HG03521 (cell line): ENCODE measurements around the gene SPOCK1.
"Not testable (repeated sequence)": the region's sequence is repeated elsewhere in the genome, so short reads cannot be mapped to it uniquely, and the experiment has no call there.

Source experiments
- ATAC-seq: cut with Tn5 transposase; IDR thresholded peaks from one replicate; pipeline ENCODE4 v1.9.1; 2021; ENCODE audit warnings: mild to moderate bottlenecking, moderate library complexity; ENCODE audit not compliant: unreplicated experiment

SPOCK1 gene

GRCh38 chr5:137398751-137399150 is 100.4 kb downstream of the SPOCK1 start:
- ATAC-seq = no peak

DNA sequence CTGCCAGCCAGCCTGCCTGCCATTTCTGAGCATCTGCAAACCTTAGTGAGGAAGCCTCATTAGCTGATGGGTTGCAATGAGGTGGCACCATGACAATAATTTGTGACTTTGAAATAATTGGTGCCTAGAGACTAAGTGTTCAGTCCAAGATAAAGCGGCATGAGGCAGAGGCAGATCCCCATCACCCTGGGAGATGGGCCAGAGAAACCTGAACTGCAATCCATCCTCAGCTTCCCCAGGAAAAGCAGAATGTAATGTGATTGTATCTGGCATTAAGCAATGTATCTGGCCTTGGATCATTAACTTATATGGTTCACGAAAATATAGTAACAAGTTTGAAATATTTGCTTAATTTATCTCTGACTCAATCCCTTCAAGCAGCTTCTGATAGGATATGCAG is 101.0 kb downstream of the SPOCK1 start:
- ATAC-seq = no peak

DNA sequence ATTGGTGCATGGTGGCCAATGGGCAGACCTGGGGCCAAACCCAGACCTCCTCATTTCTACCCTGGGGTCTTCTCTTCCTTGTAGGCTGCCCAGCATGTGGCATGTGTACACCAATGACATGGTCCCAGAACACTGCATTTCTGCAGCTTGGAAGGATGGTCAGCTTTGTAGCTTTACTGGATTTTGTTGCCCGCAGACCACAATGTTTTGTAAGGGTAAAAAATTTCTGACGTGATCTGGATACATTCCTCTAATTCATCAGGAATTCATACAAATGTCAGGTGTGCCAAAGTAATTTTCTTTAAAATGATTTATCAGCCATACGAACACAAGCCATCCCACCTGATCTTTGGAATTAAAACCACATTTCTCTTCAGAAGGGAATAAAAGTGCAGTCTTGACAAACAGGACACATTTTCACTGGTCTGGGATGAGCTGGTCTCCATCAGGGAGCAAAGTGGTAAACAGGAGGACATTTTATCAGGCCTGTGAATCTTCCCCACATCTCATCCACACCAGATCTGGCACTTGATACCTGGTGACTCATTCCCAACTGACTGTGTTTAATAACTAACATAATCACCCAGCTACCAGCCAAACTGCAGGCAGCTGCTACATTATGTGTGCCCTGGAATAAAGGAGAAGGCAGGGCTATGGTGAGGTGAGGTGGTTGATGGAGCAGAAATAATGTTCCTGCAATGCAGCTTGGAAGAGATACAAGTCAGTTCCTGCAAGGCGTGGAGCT is 103.9 kb downstream of the SPOCK1 start:
- no peak for ATAC-seq

- no peak for ATAC-seq
These were observed 104.7 kb downstream of the SPOCK1 start for GRCh38 chr5:137394380-137394779.

- ATAC-seq = no peak
These were observed 105.7 kb downstream of the SPOCK1 start for GRCh38 chr5:137393196-137393993.

- ATAC-seq = no peak
These were observed 106.9 kb downstream of the SPOCK1 start for GRCh38 chr5:137392261-137392660.

DNA sequence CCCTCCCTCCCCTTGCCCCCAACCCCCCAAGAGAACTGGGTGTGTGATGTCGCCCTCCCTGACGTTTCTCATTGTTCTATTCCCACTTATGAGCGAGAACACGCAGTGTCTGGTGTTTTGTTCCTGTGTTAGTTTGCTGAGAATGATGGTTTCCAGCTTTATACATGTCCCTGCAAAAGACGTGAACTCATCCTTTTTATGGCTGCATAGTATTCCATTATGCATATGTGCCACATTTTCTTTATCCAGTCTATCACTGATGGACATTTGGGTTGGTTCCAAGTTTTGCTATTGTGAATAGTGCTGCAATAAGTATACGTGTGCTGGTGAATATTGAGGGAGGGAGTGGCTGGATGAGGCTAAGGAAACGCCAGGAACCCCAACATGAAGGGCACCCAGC is 108.1 kb downstream of the SPOCK1 start:
- not testable (repeated sequence) for ATAC-seq

DNA sequence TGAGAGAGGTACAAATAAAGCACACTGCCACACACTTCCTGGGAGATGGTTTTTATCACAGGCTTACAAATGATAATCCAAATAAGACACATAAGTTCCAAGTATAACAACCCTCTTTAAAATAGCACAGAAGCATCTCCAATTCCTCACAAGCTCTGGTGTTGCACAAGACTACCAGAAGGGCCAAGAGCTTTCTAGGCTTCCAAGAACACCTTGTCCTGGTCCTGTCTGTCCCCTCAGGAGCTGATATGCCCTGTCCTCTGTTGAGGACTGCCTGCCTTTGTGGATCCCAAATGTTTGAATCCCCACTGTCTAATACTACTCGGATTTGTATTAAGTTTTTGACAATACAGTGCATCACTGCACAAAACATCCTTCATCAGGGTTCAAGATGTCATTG is 110.1 kb downstream of the SPOCK1 start:
- ATAC-seq = no peak

- ATAC-seq = no peak
These were observed 114.1 kb downstream of the SPOCK1 start for GRCh38 chr5:137385064-137385463.

DNA sequence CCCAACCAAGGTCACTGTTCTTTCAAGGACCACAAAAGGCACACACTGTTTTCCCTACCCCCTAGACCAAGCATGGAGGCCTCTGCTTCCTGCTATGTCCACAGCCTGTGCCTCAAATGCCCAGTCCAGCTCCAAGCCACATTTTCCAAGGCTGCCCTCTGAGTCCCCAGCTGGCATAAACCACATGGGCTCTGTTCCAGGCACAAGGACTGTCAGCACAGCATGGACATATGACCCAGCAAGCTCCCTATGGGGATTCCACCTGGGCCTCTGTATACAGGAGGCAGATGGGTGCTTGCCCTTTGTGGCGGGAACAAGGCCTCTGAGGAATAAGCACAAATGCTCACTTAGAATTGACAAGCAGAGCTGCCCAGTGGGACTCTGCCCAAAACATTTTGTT is 115.2 kb downstream of the SPOCK1 start:
- no peak for ATAC-seq

DNA sequence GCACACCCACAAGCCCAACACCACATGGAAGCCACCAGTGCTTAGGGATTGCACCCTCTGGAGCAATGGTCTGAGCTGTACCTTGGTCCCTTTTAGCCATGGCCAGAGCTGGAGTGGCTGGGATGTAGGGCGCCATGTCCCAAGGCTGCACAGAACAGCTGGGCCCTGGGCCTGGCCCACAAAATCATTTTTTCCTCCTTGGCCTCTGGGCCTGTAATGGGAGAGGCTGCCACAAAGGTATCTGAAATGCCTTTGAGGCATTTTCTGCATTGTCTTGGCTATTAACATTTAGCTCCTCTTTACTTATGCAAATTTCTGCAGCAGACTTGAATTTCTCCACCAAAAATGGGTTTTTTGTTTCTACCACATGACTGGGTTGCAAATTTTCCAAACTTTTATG is 117.6 kb downstream of the SPOCK1 start:
- ATAC-seq = no peak

DNA sequence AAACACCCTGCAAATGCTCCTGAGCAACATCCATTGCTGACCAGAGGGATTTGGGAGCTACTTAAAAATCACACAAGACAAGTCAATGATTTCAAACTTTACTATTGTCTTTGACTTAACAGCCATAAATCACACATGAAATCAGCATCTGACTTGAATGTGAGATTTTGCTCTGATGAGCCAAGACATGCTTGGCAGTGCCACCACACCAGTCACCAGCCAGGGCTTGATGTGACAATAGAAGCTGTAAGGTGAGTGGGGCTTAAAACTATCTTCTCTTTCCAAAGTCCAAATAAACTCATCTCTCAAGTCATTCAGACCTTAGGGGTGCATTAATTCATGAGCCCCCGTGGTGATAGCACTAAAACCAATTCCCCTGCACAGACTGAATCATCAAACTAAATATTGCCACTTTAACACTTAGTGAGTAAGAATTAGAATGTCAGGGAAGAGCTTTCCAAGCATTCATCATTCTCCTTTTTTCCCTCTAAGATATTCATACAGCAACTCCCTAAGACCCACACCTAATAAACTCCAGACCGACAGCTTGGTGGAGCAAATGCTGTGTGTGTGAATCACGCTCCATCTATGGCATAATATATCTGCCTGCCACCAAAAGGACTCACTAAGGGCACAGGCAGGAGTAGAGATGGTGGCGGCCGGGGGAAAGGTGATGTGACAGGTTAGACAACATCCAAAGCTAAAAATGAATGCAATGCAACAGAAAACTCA is 119.4 kb downstream of the SPOCK1 start:
- ATAC-seq = no peak

DNA sequence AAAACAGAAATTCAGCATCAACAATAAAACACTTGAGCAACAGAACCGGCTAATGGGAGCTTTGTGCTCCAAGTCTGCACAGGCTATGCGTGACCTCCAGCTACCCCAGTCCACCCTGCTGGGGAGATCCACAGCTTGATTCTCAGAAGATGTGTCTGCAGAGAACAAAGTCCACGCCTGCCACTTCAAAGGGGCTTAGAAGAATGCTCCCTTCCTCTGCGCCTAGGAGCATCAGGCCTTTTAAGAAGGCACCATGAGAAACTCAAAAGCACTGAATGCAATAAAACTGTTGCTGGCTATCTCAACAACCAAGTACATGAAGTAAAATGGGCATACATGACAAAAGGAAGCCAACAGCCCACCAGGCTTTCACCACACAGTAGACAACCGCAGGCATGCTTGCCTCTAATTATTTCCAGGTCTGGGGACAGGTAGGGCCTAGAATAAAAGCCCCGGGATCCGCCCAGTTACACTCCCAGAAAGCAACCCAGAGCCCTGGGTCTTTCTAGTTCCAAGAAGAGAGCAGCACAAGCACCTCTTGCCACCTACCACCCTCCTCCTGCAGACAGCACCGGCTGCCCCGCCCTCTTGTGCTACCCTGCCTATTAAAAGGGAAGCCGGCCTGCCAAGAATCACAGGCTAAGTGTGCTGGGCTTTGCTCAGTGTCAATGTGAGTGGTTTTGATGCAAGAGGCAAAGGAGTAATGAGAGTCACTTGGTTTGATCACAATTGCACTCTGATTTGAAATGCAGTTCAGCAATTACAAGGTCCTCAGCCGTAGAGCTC is 123.2 kb downstream of the SPOCK1 start:
- ATAC-seq = no peak

DNA sequence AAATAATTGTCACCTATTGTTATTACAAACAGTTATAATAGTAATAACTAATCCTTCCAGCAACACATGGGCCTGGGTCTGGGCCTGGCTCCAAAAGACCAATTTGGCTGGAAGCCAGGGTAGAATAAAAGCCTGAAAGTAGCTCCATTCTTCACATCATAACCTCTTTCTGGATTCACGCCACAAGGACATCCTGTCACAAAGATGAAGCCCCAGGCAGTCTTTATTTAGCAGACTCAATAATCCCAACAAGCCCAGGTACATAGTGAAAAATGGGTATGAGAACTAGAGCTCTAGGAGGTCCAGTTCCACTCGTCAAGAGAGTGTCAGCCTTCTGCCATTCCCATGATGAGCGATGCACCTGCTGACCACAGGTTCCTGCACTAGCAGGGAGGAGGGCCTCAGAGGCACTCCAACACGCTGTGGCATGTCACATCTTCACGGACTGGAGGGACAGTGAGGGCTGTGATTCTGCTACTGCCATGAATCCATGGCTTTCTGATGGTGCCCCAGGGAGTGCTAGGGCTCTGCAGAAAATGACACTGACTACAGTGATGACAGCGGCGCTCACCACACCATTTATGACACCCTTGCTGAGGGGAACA is 124.9 kb downstream of the SPOCK1 start:
- ATAC-seq = no peak

- no peak for ATAC-seq
These were observed 126.4 kb downstream of the SPOCK1 start for GRCh38 chr5:137372773-137373160.

DNA sequence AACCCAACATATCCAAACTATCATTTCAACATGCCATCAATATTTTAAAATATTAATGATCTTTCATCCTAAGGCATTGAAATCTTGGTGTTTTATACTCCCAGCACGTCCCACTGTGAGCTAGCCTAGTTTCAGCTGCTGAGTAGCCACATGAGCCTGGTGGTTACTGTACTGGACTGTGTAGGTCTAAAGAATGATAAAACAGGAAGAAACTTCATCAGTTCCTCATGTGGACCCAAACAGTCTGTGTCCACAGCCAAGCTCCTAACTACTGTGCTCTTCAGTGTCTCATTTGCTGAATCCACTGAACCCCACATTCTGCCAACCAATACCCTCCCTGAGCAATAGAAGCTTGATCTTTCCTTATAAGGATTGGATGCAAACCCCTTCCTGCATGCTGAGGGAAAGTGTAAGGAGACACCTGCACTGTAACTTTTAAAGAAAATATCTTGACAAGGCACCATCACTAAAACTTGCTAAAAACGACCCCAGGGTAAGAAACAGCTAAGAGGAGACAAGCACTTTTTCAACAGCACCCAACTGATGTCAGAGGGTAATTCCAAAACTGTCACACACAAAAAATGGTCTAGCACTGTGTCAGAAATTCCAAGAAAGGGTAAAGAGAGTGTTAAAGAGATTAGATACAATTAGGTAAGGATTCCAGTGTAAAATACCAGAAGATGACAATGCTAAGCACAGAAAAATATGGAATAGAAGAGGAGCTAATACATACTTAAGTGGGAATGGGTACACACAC is 126.9 kb downstream of the SPOCK1 start:
- no peak for ATAC-seq

DNA sequence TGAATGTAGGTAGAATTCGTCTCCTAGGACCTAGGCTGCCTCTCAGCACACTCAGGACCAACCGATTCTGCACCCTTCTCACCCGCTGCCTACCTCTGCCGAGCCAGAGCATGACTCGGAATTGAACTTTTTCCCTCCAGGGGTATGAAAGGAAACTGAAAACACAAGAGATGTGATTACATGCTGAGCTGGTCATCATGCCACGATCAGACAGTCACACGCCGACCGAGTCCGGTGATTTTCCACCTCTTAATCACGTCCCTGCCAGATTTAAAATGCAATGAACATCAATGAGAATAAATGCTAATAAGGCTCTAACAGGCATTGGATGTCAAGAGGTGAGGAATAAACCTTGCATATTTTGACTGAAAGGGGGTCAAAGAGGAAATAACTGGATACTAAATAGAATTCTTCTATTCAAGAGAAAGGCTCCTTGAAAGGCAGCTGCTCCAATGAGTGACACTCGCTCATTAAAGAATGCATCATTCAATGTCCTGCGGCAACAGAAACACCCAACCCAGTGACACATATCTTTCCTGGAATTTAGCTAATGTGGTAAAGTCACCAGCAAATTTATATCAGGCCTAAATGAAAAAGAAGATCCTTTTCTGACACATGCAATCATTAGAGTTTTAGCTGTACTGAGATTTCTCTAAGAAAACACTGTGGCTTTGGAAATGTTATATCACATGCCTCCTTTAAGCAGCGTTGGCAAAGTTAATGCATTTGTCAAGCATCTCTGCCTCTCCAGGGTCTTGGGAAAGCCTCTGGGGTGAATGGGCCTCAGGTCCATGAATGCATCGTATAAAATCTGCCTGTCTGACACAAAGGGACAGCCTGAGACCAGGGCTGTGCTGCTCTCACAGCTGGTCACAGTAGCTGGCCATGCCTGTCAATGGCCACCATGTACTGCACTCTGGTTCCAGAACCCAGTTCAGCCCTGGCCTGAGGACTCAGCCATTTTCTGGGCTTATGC is 128.7 kb downstream of the SPOCK1 start:
- ATAC-seq = no peak

- no peak for ATAC-seq
These were observed 130.5 kb downstream of the SPOCK1 start for GRCh38 chr5:137368651-137369050.

DNA sequence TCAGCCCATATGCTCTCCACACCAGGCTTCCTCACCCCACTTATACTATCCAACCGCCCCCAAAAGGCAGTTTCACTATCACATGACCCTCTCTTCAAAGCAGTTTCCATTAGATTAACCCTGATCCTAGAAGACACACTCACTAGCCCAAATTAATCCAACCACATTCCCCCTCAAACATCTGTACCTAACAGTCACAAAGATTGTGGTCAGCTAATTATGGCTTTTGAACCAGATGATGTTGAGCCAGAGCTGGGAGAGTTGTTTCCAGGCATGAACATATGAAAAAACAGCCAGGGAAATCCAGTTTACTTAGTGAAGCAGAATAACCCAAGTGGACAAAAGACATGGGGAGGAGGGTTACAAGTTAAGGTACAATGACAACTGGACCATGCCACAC is 131.2 kb downstream of the SPOCK1 start:
- ATAC-seq = no peak
